SJSA1 (cell line): ENCODE measurements around the gene CPLX4. TPM values are rescaled to one million over a fixed set of nuclear protein-coding genes. Genes with fewer than 3 reads are reported as not detected.

Experiments
- DNase-seq, 2 experiments: peaks; one replicate each; pipeline ENCODE4 v3.0.0-alpha.2; 2015 to 2020; ENCODE audit warnings: low spot score in 2 of 2, low read depth in 1 of 2
- H3K27ac ChIP-seq: fragments of 250-450 bp; sonication (Bioruptor Pico); 2 replicates; pipeline ENCODE4 v1.5.1; 2020; ENCODE audit warnings: mild to moderate bottlenecking, moderate library complexity
- H3K27me3 ChIP-seq: fragments of 250-450 bp; sonication (Bioruptor Pico); replicated peaks from 2 replicates; pipeline ENCODE4 v1.5.1; 2020; ENCODE audit warnings: mild to moderate bottlenecking, moderate library complexity
- H3K36me3 ChIP-seq: fragments of 250-450 bp; sonication (Bioruptor Pico); 2 replicates; pipeline ENCODE4 v1.5.1; 2020; ENCODE audit warnings: mild to moderate bottlenecking
- H3K4me1 ChIP-seq: fragments of 250-450 bp; sonication (Bioruptor Pico); replicated peaks from 2 replicates; pipeline ENCODE4 v1.6.1; 2021; ENCODE audit warnings: mild to moderate bottlenecking
- H3K4me3 ChIP-seq: fragments of 250-450 bp; sonication (Bioruptor Pico); 2 replicates; pipeline ENCODE4 v1.5.1; 2020; ENCODE audit warnings: mild to moderate bottlenecking
- H3K9me3 ChIP-seq: fragments of 250-450 bp; sonication (Bioruptor Pico); replicated peaks from 2 replicates; pipeline ENCODE4 v1.5.1; 2020; ENCODE audit warnings: mild to moderate bottlenecking
- total RNA-seq: library from RNA; depleted of rRNA; stranded (reverse); fragments of >200 nt; shearing (Covaris generic); gene quantifications from 2 replicates; pipeline ENCODE4 v1.2.3, GENCODE V29; 2014; rRNA removed

CPLX4 gene
- total RNA-seq: not detected in 2 replicates

GRCh38 chr18:59318460-59319050 is at the start of gene CPLX4:
TSS of gene CPLX4 (minus strand) at chr18:59318649. CDS start at chr18:59318462, 187 bp downstream.
- H3K9me3 ChIP-seq: 0 out of 2 replicates have a peak, but pooled peaks cover 2% of the 10 kb centered on the region
- no peak within 1 kb of the TSS for H3K27ac ChIP-seq
- H3K27me3 ChIP-seq: peaks cover 14% of the 10 kb centered on the region
- no peak for DNase-seq
- no peaks in the 10 kb centered on the region for H3K4me1 ChIP-seq
- no peaks in the 10 kb centered on the region for H3K36me3 ChIP-seq
- no peak within 1 kb of the TSS for H3K4me3 ChIP-seq

GRCh38 chr18:59360381-59360780 is 41.9 kb upstream of the CPLX4 start:
- peaks cover 14% of the 10 kb centered on the region; the same call in 1 of the 2 replicates for H3K4me1 ChIP-seq
- peaks cover 15% of the 10 kb centered on the region for H3K27me3 ChIP-seq
- no peak overlapping the region for H3K4me3 ChIP-seq
- no peak for DNase-seq
- H3K27ac ChIP-seq: no peak overlapping the region
- H3K36me3 ChIP-seq: peaks cover 23% of the 10 kb centered on the region
- H3K9me3 ChIP-seq: no peaks in the 10 kb centered on the region

GRCh38 chr18:59359576-59359952 is 41.1 kb upstream of the CPLX4 start:
- peak overlapping the region; percentile 77 for H3K4me3 ChIP-seq
- peaks cover 15% of the 10 kb centered on the region for H3K27me3 ChIP-seq
- H3K4me1 ChIP-seq: peaks cover 14% of the 10 kb centered on the region; the same call in 1 of the 2 replicates
- no peak overlapping the region for H3K27ac ChIP-seq
- no peak for DNase-seq
- H3K9me3 ChIP-seq: no peaks in the 10 kb centered on the region
- peaks cover 31% of the 10 kb centered on the region for H3K36me3 ChIP-seq

GRCh38 chr18:59358712-59359575 is 40.5 kb upstream of the CPLX4 start, which contains the start of gene LMAN1:
TSS of gene LMAN1 (minus strand) at chr18:59359265. CDS start at chr18:59359244, 21 bp downstream.
- DNase-seq: peak; percentile 93 to 97
- H3K27me3 ChIP-seq: peaks cover 15% of the 10 kb centered on the region
- no peaks in the 10 kb centered on the region for H3K9me3 ChIP-seq
- peaks cover 38% of the 10 kb centered on the region for H3K36me3 ChIP-seq
- peak within 1 kb of the TSS; percentile 77 for H3K4me3 ChIP-seq
- H3K4me1 ChIP-seq: peaks cover 14% of the 10 kb centered on the region; the same call in 1 of the 2 replicates
- peak within 1 kb of the TSS; percentile 53 for H3K27ac ChIP-seq

GRCh38 chr18:59358414-59358711 is 39.9 kb upstream of the CPLX4 start:
- peaks cover 14% of the 10 kb centered on the region; the same call in 1 of the 2 replicates for H3K4me1 ChIP-seq
- H3K9me3 ChIP-seq: no peaks in the 10 kb centered on the region
- H3K27me3 ChIP-seq: peaks cover 15% of the 10 kb centered on the region
- peaks cover 43% of the 10 kb centered on the region for H3K36me3 ChIP-seq
- H3K4me3 ChIP-seq: peak overlapping the region; percentile 77
- H3K27ac ChIP-seq: peak overlapping the region; percentile 53; the same call in 1 of the 2 replicates
- no peak for DNase-seq

GRCh38 chr18:59357928-59358327 is 39.5 kb upstream of the CPLX4 start:
- H3K4me1 ChIP-seq: peaks cover 14% of the 10 kb centered on the region; the same call in 1 of the 2 replicates
- peaks cover 48% of the 10 kb centered on the region for H3K36me3 ChIP-seq
- peak in 1 of 2 experiments; percentile 44 for DNase-seq
- H3K27ac ChIP-seq: peak overlapping the region; percentile 53; the same call in 1 of the 2 replicates
- H3K9me3 ChIP-seq: no peaks in the 10 kb centered on the region
- H3K27me3 ChIP-seq: peaks cover 15% of the 10 kb centered on the region
- H3K4me3 ChIP-seq: peak overlapping the region; percentile 77

- Histone ChIP-seq H3K4me3 (no peak overlapping the region), H3K4me1 (peaks cover 12% of the 10 kb centered on the region; the same call in 1 of the 2 replicates), H3K9me3 (no peaks in the 10 kb centered on the region; the same call in 1 of the 2 replicates), H3K36me3 (peaks cover 80% of the 10 kb centered on the region), H3K27ac (no peak overlapping the region), H3K27me3 (peaks cover 2% of the 10 kb centered on the region; the same call in 1 of the 2 replicates)
- DNase-seq: no peak
These were observed 36.3 kb upstream of the CPLX4 start for GRCh38 chr18:59354731-59355130.

- H3K27ac ChIP-seq: no peak overlapping the region
- H3K36me3 ChIP-seq: peaks cover 92% of the 10 kb centered on the region
- DNase-seq: no peak
- no peaks in the 10 kb centered on the region; the same call in 1 of the 2 replicates for H3K9me3 ChIP-seq
- no peaks in the 10 kb centered on the region for H3K27me3 ChIP-seq
- 0 out of 2 replicates have a peak, but pooled peaks cover 8% of the 10 kb centered on the region for H3K4me1 ChIP-seq
- no peak overlapping the region for H3K4me3 ChIP-seq
These were observed 34.7 kb upstream of the CPLX4 start for GRCh38 chr18:59353079-59353680.

- DNase-seq: no peak
- no peak overlapping the region for H3K27ac ChIP-seq
- H3K9me3 ChIP-seq: no peaks in the 10 kb centered on the region; the same call in 1 of the 2 replicates
- H3K36me3 ChIP-seq: peaks cover 97% of the 10 kb centered on the region
- no peaks in the 10 kb centered on the region for H3K27me3 ChIP-seq
- H3K4me1 ChIP-seq: 0 out of 2 replicates have a peak, but pooled peaks cover under 1% of the 10 kb centered on the region
- H3K4me3 ChIP-seq: no peak overlapping the region
These were observed 33.9 kb upstream of the CPLX4 start for GRCh38 chr18:59352250-59352855.

- Histone ChIP-seq H3K4me3 (no peak overlapping the region), H3K27ac (no peak overlapping the region), H3K9me3 (no peaks in the 10 kb centered on the region), H3K27me3 (no peaks in the 10 kb centered on the region), H3K36me3 (peaks cover 90% of the 10 kb centered on the region), H3K4me1 (no peaks in the 10 kb centered on the region)
- no peak for DNase-seq
These were observed 27.1 kb upstream of the CPLX4 start for GRCh38 chr18:59345556-59345955.

- no peak for DNase-seq
- Histone ChIP-seq H3K4me1 (no peaks in the 10 kb centered on the region), H3K36me3 (peaks cover 89% of the 10 kb centered on the region), H3K9me3 (no peaks in the 10 kb centered on the region), H3K4me3 (no peak overlapping the region), H3K27ac (no peak overlapping the region), H3K27me3 (no peaks in the 10 kb centered on the region)
These were observed 26.5 kb upstream of the CPLX4 start for GRCh38 chr18:59344996-59345395.

- no peaks in the 10 kb centered on the region for H3K4me1 ChIP-seq
- H3K27ac ChIP-seq: no peak overlapping the region
- no peak for DNase-seq
- peaks cover 89% of the 10 kb centered on the region for H3K36me3 ChIP-seq
- H3K27me3 ChIP-seq: no peaks in the 10 kb centered on the region
- H3K9me3 ChIP-seq: no peaks in the 10 kb centered on the region
- no peak overlapping the region for H3K4me3 ChIP-seq
These were observed 25.5 kb upstream of the CPLX4 start for GRCh38 chr18:59343926-59344325.

GRCh38 chr18:59340817-59341216 is 22.4 kb upstream of the CPLX4 start:
- no peak for DNase-seq
- Histone ChIP-seq H3K36me3 (peaks cover 82% of the 10 kb centered on the region), H3K4me1 (no peaks in the 10 kb centered on the region), H3K4me3 (no peak overlapping the region), H3K27me3 (no peaks in the 10 kb centered on the region), H3K27ac (no peak overlapping the region), H3K9me3 (no peaks in the 10 kb centered on the region)
